GM21360 (cell line): Measurements from ENCODE around the gene KRT80.

Experiments used
- ATAC-seq: cut with Tn5 transposase; IDR thresholded peaks from one replicate; pipeline ENCODE4 v1.9.1; 2021; ENCODE audit warnings: mild to moderate bottlenecking, moderate library complexity; ENCODE audit not compliant: unreplicated experiment

The KRT80 gene

DNA sequence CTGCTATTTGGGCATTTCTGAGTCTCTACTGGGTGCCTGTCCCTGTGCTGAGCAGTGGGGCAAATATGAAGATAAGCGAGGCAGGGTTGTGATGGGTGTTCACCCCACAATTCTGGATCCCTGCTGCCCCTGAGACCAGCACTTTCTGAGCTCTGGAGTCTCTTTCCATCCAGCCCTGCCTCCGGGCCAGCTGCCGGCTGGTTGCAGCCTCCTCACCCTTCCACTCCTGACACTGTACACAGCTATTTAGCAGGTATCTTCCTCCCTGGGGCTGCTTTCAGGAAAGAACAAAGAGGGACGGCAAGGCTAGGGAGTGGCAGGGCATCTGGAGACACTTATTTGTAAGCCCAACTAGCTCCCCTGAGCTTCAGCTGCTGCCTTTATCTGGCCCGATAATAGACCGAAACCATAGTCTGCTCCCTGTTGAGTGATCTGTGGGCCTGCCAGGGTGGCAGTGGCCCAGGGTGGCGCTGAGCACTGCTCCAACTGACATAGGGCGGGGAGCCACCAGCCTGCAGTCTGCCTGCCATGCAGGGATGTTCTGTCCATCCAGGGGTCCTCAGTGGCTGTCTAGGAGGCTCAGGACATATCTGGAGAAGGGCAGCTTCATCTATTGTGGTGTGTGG, 7.6 kb upstream of the KRT80 start:
- ATAC-seq = no peak

DNA sequence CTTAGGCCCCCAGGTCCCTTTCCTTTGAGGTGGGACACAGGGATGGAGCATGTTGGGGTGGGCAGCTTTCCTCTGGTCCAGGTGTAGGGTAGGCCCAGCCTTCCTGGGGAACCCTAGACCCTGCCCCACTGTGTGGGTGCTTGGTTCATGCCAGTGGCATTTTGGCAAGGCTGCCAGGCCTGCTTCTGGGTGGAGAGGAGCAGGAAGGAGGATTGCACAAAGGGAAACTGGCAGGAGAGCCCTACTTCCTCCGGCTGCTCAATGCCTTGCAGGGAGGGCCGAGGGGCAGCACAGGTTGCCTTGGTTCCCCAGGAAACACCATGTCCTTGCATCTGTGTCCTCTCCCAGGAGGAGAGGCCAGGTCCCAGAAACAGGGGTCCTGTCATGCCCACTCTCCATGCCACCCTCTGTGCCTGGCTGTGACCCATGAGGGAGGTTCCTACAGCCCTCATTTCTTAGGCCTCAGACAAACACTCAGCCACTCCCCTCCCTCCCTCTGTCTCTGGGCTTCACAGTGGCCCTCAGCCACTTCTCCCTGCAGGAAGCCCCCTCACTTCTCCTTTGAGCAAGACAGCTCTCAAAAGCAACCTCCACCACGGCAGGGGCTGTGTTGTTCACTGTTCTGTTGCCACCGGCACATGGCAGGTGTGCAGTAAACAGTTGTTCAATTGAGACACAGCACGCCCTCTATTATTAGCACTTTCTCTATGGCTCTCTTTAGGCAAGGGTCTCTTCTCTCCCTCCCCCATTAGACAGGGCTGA, 6.8 kb upstream of the KRT80 start:
- ATAC-seq = no peak

DNA sequence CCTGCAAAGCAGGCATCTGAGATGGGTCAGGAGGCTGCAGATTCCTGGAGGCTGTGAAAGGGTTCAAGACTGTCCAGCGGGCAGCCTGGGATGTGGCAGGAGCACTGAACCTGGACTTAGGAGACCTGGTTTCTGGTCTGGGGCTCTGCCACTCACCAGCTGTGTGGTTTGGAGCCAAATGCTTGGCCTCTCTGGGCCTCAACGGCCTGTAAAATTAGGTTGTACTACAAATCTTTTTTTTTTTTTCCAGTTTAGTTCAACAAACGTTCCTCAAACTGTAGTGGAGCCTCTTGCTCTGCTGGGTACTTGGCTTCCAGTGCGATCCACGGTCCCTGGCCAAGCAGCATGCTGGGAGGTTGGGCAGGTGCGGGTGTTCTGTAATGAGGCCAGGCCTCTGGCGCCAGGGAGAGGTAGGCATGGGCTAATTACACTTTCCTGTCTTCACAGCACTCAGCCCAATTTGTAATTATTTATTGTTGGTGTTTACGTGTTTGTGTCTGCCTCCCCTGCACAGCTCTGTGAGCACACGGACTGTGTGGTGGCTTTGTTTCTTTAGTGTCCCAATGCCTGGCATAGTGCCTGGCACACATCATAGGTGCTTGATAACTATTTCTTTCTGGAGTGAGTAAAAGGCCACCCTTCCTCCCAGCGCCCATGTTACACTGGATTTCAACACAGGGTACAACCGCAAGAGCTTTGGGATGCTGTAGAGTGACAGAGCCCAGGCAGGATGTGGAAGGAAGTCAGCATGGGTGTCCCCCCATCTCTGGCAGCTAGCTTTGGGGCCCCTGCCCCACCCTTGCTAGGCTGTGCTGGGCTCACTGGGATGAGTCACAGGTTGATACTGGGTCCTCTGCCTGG, 5.8 kb upstream of the KRT80 start:
- ATAC-seq = no peak

DNA sequence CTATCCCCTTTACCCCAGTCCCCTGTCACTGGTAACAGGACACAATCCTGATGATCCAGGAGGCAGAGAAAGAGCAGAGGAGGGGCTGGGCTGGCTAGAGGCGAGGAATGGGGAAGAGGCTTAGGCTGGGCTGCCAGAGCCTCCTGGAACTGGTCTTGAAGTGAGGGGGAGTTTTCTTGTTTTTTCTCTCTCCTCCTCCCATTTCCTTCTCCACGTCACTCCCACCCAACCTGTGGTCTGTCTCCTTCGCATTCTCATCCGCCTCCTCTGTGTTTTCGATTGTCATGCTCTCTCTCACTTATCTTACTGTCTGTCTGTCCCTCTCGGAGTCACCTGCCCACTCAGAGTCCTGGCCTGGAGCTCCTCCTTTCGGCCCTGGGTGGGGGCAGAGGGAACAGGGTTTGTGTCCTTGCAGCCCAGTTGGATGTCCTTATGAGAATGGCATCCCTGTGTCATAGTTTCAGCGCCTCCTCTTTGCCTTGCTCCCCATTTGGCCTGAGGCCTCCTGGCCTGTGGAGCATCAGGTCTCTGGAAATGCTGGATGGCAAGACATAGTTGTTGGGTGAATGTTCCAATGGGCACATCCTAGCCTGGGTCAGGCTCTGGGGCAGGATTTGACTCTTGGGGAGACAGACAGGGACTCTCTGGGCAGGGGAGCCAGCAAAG, 3.4 kb upstream of the KRT80 start:
- no peak for ATAC-seq

DNA sequence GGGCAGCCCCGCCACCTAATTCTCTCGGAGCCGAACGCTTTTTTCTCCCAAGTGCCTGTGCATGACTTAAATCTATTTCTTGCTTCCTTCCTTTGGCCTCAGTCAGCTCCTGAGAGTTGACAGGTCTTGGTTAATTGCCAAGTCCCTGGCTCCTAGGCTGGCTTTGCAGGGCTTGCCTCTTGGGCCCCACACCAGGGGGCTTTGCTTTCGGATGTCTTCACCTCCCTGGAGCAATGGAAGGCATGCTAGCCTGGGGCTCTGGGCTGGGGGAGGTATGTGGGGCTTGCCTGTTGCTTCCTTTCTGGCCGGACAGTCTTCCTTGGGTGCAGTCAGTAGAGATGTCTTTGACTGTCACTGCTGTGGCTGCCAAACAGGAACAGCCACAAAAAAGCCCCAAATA, 2.2 kb upstream of the KRT80 start:
- no peak for ATAC-seq

DNA sequence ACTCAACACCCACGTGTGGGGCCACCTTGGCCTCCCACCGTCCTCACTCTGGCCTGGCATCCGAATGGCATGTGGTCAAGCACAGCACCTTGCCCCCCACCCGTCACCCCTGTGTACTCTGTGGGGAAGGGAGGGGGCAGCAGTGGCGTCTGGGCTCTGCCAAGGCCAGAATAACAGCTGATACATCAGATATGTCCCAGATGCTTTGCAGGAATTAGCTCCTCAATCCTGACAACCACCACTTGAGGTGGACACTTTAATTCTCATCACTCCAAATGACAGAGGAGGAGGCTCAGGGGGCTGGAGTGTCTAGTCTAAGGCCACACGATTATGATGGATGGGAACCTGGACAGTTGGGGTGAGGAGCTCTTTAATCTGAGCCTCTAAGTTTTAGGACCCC, 1.7 kb upstream of the KRT80 start:
- ATAC-seq = no peak

DNA sequence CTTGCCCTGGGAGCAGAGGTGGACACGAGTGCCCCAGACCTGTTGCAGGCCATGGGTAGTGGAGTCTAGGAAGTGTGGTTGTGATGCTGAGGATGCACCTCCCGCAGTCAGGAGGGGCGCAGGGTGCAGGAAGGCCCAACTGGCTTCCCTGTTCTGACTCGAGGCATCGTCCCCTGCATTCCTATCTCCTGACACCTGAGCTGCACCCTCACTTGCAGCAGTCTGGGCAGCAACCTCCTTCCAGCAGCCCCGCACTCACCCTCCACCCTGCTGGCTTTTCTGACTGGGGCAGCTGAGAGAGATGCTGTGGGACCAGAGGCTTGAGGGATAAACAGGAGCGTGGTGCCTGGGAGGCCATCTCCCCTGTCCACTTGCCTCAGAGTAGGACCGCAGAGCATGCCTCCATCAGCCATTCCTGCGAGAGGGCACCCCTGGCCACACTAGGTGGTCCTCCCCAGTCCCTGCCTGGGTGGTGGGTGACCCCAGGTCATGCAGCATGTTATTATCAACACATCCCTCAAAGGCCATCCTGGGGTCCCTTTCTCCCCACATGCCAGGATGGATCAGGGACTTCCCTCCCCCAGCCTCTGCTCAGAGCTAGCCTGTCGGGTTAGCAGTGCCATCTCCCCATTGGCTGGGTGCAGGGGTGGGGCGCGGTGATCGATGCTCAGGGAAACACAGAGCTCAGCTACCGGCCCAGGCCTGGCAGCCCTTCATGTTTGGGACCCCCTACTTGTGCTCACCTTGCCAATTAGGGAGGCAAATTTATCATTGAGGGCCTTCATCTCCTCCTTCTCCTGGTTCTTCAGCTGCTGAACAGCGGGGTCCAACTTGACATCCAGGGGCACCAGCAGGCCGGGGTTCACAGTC, 719 bp downstream of the KRT80 start:
- no peak for ATAC-seq

DNA sequence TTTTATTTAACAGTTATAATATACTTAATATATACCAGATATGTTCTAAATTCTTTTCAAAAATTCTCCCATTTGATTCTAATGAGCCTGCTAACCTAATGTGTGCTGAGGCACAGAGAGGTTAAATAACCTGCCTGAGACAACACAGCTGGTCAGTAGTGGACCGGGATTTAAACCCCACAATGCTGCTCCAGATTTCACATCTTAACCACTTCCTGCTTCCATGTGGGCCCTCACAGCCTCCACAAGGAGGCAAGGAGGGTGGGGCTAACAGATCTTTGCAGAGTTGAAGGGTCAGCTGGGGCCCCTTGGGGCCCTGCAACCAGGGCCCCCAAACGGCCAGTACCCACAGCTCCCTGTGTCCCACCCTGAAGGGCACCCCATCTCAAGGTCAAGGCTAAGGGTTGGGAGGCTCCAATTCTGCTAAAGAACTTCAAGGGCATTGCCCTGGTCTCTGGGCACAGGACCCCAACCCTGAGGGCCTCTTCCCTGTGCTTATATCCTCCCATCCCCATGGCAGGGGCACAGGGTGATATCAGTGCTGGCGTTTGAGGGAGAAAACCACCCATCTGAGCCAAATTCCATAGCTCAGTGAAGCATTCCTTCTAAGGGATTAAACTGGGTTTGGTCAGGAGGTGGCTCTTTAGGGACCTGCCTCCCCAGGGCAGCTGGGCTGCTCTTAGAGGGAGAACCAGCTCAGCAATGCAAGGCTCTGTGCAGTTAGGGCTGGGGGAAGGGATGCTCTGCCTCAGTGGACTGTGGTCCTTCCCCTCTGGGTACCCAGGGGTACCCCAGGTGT, 2.2 kb downstream of the KRT80 start:
- no peak for ATAC-seq

DNA sequence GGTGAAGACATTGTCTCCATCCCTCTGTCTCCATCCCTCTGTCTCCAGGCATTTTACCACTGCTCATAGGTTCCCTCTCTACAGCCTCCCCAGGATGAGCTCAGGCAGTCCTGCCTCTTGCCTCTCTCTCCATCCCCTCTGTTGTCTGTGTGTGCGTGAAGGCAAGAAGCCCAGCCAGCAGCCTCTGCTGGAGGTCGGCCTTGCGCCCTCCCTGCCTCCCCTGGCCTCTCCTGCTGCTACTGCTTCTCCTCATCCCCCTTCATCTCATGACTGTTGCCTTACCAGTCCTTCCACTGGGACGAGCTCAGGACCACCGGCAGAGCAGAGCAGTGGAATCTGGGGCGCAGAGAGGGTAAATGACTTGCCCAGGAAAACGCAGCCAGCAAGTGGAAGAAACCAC, 3.2 kb downstream of the KRT80 start:
- no peak for ATAC-seq

DNA sequence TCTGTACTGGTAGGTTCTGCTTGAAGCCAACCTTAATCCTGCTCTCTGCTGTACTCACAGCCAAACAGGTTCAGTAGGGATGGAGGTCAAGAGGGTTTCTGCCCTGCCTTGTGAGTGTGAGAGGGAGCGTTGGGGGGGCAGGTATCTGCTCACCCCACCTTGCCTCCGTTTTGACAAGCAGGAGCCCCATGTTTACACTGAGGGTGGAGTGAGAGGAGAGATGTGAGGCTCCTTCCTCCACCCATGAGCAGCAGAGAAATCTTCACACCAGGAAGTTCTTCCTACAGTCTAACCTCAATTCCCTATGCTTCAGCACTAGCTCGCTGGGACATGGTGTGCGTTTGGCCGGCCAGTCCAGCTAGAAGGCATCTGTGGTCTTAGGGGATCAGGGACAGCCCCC, 4.2 kb downstream of the KRT80 start:
- ATAC-seq = no peak

DNA sequence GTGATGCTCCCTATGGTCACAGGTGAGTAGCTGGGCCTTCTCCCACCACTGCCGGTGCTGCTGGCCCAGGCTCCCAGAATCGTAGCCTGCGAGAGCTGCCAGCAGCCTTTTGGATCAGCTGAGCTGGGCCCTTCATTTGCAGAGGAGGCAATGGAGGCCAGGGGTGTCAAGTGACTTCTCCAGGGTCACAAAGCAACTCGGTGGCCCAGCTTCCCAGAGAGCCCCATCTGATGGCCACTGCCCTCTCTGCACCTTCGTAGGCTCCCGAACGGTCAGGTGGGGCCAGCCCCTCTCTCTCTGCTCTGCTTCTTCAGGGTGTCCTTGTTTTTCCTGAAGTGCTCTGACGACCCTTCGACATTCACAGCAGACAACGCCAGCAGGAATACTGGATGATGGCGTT, 4.6 kb downstream of the KRT80 start:
- no peak for ATAC-seq

DNA sequence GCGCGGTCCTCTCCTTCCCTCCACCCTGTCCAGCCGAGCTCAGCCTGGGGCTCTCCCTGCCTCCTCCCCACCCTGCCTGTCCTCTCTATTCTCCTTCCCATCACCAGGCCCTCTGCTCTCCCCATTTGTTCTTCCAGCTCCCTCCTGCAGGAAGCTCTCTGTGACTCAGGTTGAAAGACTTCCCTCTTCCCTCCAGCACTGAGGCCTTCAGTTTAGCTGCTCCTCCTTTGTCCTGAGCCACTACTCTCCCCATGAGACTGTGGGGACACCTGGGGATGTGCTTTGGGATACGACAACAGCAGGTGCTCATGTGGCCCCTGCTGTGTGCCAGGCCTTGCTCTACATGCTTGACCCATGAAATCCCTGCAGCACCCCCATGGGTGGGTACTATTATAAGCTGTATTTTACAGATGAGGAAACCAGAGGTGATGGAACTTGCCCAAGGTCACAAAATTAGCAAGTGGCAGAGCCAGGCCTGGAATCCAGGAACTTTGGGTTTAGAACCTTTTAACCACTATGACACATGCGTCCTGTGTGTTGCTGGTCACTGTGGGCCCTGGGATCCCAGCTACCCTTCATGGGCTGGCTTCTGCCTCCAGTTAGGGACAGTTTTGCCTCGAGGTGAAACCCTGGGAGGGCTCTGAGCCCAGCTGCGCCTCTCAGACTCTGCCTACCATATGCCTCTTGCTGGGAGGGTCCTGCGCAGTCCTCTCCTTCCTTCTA, 5.5 kb downstream of the KRT80 start:
- ATAC-seq = no peak

DNA sequence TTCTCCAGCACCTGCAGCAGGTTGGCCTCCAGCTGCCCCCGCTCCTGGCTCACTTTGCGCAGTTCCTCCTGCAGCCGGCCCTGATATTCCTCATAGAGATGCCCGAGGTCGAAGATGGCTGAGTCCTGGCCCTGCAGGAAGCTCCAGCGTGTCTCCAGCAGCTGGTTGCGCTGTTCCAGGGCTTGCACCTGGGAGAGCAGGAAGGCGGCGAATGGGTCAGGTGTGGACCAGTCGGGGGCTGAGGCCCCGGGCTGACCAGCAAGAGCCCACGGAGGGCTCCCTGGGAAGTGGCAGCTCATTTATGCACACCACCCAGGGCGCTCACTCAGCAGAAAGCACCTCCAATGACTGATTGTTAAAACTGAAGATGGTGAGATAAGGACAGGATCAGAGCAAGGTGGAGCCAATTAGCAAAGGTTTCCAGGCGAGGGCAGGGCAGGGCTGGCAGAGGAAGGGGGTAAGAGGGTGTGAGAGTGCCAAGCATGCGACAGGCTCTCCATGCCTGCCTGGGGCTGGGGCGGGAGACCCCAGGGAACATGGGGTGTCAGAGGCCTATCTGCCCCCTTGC, 6.3 kb downstream of the KRT80 start:
- ATAC-seq = no peak

DNA sequence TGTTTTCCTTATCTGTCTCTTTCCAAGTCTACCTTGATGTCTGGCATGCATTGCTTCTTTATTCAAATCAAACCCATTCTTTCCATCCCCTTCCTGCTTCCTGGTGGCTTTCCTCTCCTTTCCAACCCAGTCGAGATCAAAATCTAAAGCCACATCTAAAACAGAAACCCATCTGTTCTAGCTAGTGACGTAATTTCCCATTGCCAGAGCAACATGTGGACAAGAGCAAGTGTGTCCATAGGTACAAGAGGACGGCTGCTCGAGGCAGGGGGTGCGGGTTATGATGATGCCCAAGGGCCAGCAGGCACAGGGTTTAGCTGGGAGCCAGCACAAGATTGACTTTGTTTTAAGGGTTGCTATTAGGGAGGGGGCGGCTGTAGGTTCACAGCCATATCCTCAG, 7.0 kb downstream of the KRT80 start:
- no peak for ATAC-seq

DNA sequence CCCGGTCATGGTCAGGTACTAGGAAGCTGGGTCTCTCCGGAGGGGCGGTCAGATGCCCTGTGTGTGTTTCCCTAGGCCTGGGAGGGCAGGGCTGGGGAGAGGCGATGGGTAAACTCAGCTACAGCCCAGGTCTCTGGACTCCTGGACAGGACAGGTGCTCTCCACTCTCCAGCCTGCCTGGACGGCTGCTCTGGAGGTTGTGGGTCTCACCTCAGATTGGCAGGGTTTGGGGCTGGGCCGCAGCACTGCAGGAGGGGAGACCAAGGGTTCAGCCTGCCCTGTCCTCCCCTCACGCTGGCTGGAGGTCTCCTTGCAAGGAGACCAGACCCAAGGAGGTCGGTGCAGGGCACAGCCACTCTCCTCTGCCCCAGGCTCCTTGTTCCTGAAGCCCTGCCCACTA, 7.8 kb downstream of the KRT80 start:
- no peak for ATAC-seq

DNA sequence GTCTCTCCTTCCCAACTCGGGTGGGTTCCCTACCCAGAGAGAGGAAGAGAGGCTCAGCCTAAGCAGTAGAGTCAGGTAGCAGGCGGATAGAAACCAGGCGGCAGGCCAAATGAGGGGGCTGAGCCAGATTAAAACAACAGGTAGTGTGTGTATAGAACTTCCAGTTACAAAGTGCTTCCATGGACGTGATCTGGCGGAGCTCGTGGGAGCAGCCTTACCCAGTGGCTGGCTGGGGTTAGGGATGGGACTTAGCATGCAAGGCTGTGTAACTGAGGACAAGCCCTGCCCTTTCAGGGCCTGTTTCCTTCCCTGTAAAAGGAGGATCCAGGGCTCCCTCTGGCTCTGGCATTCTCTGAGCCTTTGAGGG, 8.3 kb downstream of the KRT80 start:
- no peak for ATAC-seq

DNA sequence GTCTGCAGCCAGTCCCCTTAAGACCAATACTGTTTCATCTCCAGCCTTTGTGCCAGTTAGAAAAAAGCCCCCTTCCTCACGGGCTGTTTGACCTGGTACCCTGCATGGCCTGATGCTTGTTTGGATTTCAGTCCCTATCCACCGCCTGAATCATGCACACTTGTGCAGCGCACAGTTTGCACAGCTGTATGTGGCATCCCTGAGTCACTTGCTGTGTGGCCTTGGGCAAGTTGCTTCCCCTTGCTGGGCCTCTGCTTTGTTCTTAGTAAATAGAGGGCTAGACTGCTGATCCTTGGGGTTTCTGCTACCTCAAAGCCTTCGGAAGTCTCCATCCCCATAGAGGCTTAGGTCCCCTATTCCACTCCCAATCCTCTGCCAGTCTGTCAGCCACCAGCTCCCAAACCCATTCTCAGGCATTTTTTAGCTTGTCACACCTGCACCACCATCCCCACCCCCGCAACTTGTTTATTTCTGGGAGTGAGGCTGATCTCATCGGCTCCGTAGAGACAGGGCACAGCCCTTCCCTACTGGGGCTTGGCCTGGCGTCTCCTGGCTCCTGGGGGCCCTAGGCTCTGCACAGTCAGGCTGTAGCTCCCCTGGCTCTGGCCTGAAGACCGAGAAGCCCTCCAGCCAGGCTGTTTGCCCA, 8.8 kb downstream of the KRT80 start:
- no peak for ATAC-seq

DNA sequence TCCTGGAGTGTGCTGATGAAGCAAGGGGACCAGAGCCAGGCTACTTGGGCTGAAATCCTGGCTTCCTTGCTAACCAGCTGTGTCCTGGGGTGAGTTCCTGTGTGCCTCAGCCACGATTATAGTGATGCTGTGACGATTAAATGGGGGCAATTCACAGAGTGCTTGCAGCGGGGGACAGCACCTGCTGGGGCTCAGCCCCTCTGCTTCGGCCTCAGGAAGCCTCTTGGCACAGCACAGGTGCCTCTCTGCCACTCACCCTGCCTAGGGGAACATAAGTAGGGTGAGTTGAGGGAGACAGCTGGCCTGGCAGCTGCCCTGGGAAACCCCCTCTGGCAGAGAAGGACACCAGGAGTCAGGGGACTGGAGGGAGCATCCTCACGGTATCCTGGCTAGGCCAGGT, 9.4 kb downstream of the KRT80 start:
- no peak for ATAC-seq
